Measurements from ENCODE around the gene GPR25.

GPR25 gene

DNA sequence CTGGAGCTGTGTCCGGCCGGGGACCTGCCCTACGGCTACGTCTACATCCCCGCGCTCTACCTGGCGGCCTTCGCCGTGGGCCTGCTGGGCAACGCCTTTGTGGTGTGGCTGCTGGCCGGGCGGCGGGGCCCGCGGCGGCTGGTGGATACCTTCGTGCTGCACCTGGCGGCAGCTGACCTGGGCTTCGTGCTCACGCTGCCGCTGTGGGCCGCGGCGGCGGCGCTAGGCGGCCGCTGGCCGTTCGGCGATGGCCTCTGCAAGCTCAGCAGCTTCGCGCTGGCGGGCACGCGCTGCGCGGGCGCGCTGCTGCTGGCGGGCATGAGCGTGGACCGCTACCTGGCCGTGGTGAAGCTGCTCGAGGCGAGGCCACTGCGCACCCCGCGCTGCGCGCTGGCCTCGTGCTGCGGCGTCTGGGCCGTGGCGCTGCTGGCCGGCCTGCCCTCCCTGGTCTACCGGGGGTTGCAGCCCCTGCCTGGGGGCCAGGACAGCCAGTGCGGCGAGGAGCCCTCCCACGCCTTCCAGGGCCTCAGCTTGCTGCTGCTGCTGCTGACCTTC, 412 bp downstream of the GPR25 start:
- H3K27me3 ChIP-seq (ENCODE audit: control insufficient read depth, low read length): peaks cover 34% of the 10 kb centered on the region
- H3K4me1 ChIP-seq (ENCODE audit: control insufficient read depth, low read length): peaks cover 13% of the 10 kb centered on the region
- no peaks in the 10 kb centered on the region for H3K9me2 ChIP-seq (replicated peaks; ENCODE audit: control insufficient read depth, low read length)
- H4K20me1 ChIP-seq (ENCODE audit: control insufficient read depth, insufficient read depth, low read depth, low read length): no peaks in the 10 kb centered on the region; the same call in 1 of the 2 replicates
- H3K36me3 ChIP-seq (ENCODE audit: control insufficient read depth, low read length): no peaks in the 10 kb centered on the region
- H3K9me3 ChIP-seq (ENCODE audit: control insufficient read depth, insufficient read depth, low read length): no peaks in the 10 kb centered on the region
- H3K27ac ChIP-seq (ENCODE audit: low read depth, low read length): no peak overlapping the region
- H3F3A ChIP-seq (ENCODE audit: control insufficient read depth, insufficient read depth): no peaks in the 10 kb centered on the region
- H3K4me3 ChIP-seq (ENCODE audit: low read length): no peak overlapping the region
- no peaks in the 10 kb centered on the region for H3K79me2 ChIP-seq (ENCODE audit: control insufficient read depth, low read length)
- TF ChIP-seq, protein P1, sequence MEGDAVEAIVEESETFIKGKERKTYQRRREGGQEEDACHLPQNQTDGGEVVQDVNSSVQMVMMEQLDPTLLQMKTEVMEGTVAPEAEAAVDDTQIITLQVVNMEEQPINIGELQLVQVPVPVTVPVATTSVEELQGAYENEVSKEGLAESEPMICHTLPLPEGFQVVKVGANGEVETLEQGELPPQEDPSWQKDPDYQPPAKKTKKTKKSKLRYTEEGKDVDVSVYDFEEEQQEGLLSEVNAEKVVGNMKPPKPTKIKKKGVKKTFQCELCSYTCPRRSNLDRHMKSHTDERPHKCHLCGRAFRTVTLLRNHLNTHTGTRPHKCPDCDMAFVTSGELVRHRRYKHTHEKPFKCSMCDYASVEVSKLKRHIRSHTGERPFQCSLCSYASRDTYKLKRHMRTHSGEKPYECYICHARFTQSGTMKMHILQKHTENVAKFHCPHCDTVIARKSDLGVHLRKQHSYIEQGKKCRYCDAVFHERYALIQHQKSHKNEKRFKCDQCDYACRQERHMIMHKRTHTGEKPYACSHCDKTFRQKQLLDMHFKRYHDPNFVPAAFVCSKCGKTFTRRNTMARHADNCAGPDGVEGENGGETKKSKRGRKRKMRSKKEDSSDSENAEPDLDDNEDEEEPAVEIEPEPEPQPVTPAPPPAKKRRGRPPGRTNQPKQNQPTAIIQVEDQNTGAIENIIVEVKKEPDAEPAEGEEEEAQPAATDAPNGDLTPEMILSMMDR (IDR thresholded peaks at IDR 0.05; ENCODE audit: low read depth, low read length, poor library complexity, severe bottlenecking): no peak
- TF ChIP-seq EZH2phosphoT487 (IDR thresholded peaks at IDR 0.05; ENCODE audit: borderline replicate concordance, low read length): no peak
- no peak overlapping the region for H3K4me2 ChIP-seq (ENCODE audit: low read length)

GRCh38 chr1:200873671-200874397, 1.1 kb downstream of the GPR25 start:
- no peak overlapping the region for H3K4me3 ChIP-seq (ENCODE audit: low read length)
- H3K9me2 ChIP-seq (replicated peaks; ENCODE audit: control insufficient read depth, low read length): no peaks in the 10 kb centered on the region
- H3F3A ChIP-seq (ENCODE audit: control insufficient read depth, insufficient read depth): no peaks in the 10 kb centered on the region
- no peak overlapping the region for H3K27ac ChIP-seq (ENCODE audit: low read depth, low read length)
- H4K20me1 ChIP-seq (ENCODE audit: control insufficient read depth, insufficient read depth, low read depth, low read length): no peaks in the 10 kb centered on the region; the same call in 1 of the 2 replicates
- H3K36me3 ChIP-seq (ENCODE audit: control insufficient read depth, low read length): no peaks in the 10 kb centered on the region
- peaks cover 40% of the 10 kb centered on the region for H3K27me3 ChIP-seq (ENCODE audit: control insufficient read depth, low read length)
- no peaks in the 10 kb centered on the region for H3K9me3 ChIP-seq (ENCODE audit: control insufficient read depth, insufficient read depth, low read length)
- TF ChIP-seq, protein P1 (IDR thresholded peaks at IDR 0.05; ENCODE audit: low read depth, low read length, poor library complexity, severe bottlenecking): no peak
- TF ChIP-seq EZH2phosphoT487 (IDR thresholded peaks at IDR 0.05; ENCODE audit: borderline replicate concordance, low read length): no peak
- H3K79me2 ChIP-seq (ENCODE audit: control insufficient read depth, low read length): no peaks in the 10 kb centered on the region
- peaks cover 13% of the 10 kb centered on the region for H3K4me1 ChIP-seq (ENCODE audit: control insufficient read depth, low read length)
- H3K4me2 ChIP-seq (ENCODE audit: low read length): no peak overlapping the region

DNA sequence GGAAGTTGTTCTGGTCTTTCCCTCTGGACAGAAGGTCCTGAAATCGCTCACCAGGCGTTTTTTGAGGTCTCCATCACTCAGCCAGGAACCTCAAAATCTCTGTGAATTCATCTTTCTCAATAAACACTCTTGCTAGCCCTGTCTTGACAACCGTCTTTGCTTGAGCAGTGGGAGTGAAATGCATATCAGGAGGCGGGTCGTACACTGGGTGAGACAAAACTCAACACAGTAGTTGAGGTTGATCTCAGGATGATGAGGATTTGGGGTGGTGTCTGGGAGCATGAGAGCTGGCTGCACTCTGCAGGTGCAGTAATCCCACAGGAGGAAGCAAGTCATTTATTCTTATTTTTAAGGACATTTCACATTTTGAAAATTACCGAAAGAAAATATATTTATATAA, 1.9 kb downstream of the GPR25 start:
- no peaks in the 10 kb centered on the region; the same call in 1 of the 2 replicates for H4K20me1 ChIP-seq (ENCODE audit: control insufficient read depth, insufficient read depth, low read depth, low read length)
- no peaks in the 10 kb centered on the region for H3K79me2 ChIP-seq (ENCODE audit: control insufficient read depth, low read length)
- H3K4me1 ChIP-seq (ENCODE audit: control insufficient read depth, low read length): peaks cover 8% of the 10 kb centered on the region
- H3K4me2 ChIP-seq (ENCODE audit: low read length): no peak overlapping the region
- no peaks in the 10 kb centered on the region for H3F3A ChIP-seq (ENCODE audit: control insufficient read depth, insufficient read depth)
- no peak overlapping the region for H3K4me3 ChIP-seq (ENCODE audit: low read length)
- no peak overlapping the region for H3K27ac ChIP-seq (ENCODE audit: low read depth, low read length)
- H3K27me3 ChIP-seq (ENCODE audit: control insufficient read depth, low read length): peaks cover 36% of the 10 kb centered on the region
- no peaks in the 10 kb centered on the region for H3K9me3 ChIP-seq (ENCODE audit: control insufficient read depth, insufficient read depth, low read length)
- no peaks in the 10 kb centered on the region for H3K9me2 ChIP-seq (replicated peaks; ENCODE audit: control insufficient read depth, low read length)
- TF ChIP-seq, protein P1 (IDR thresholded peaks at IDR 0.05; ENCODE audit: low read depth, low read length, poor library complexity, severe bottlenecking): no peak
- TF ChIP-seq EZH2phosphoT487 (IDR thresholded peaks at IDR 0.05; ENCODE audit: borderline replicate concordance, low read length): no peak
- no peaks in the 10 kb centered on the region for H3K36me3 ChIP-seq (ENCODE audit: control insufficient read depth, low read length)

All from DOHH2 (cell line).